Stimulated activated CD8-positive, alpha-beta memory T cell treated with anti-CD3 and anti-CD28 coated beads, Interleukin-4, amount 100 ng/mL, for 1 hour (primary cell): ENCODE data around the gene TSKS.

Experiments
- DNase-seq, 2 donors: peaks; one replicate each; pipeline ENCODE4 v3.0.0-alpha.2; 2020; ENCODE audit warnings: low read depth in 2 of 2, low spot score in 1 of 2

Gene TSKS

GRCh38 chr19:49718511-49718910 lies 44.6 kb downstream of the TSKS start:
- DNase-seq, result no peak

GRCh38 chr19:49716154-49716553 lies 47.0 kb downstream of the TSKS start:
- DNase-seq, result no peak

GRCh38 chr19:49713236-49713845 lies 49.8 kb downstream of the TSKS start:
- no peak for DNase-seq

GRCh38 chr19:49712397-49712859 lies 50.7 kb downstream of the TSKS start:
- DNase-seq, result no peak

GRCh38 chr19:49710372-49710951 lies 52.6 kb downstream of the TSKS start:
- no peak for DNase-seq

- DNase-seq, result no peak
These were observed 57.2 kb downstream of the TSKS start for GRCh38 chr19:49705919-49706318.

GRCh38 chr19:49704888-49705642 lies 58.0 kb downstream of the TSKS start:
- DNase-seq, result no peak

- no peak for DNase-seq
These were observed 61.8 kb downstream of the TSKS start for GRCh38 chr19:49701271-49701786.

- DNase-seq, result no peak
These were observed 62.5 kb downstream of the TSKS start for GRCh38 chr19:49700563-49700962.

GRCh38 chr19:49699364-49699763 lies 63.7 kb downstream of the TSKS start:
- no peak for DNase-seq

- DNase-seq, result no peak
These were observed 66.2 kb downstream of the TSKS start for GRCh38 chr19:49696865-49697264.

- no peak for DNase-seq
These were observed 67.0 kb downstream of the TSKS start for GRCh38 chr19:49696115-49696514.

GRCh38 chr19:49692147-49692506 lies 71.0 kb downstream of the TSKS start:
- no peak for DNase-seq

- DNase-seq, result no peak
These were observed 71.6 kb downstream of the TSKS start for GRCh38 chr19:49691243-49692146.

- DNase-seq, result no peak
These were observed 72.4 kb downstream of the TSKS start, which contains the start of gene CPT1C for GRCh38 chr19:49690656-49691242. CPT1C (plus strand) TSS chr19:49691116; CDS start chr19:49692253, 1,137 bp downstream.

- DNase-seq, result no peak
These were observed 72.9 kb downstream of the TSKS start for GRCh38 chr19:49690079-49690655.
